CD4-positive, alpha-beta memory T cell (primary cell): ENCODE data around the gene NBEAL2. TPM values are rescaled to one million over a fixed set of nuclear protein-coding genes. Genes with fewer than 3 reads are reported as not detected.
A peak's percentile ranks its signal among the peaks of the same experiment; 100 is the strongest.

Source experiments
- CTCF ChIA-PET: fragments of 350-600 bp; sonication (Branson Sonifier 250); formaldehyde crosslinking; loops from one replicate; lab custom pipeline; 2021; ENCODE audit warnings: inconsistent platforms; ENCODE audit not compliant: partially characterized antibody; lab: Charles Lee
- POLR2A ChIA-PET: fragments of 350-600 bp; sonication (Branson Sonifier 250); formaldehyde crosslinking; loops from one replicate; lab custom pipeline; 2021; ENCODE audit not compliant: partially characterized antibody; lab: Charles Lee
- DNase-seq, 5 donors: peaks; one replicate each; pipeline versions ENCODE4 v3.0.0 to v3.0.0-alpha.2; 2020 to 2022; ENCODE audit warnings: mixed read lengths in 1 of 5
- H3K27ac ChIP-seq: one replicate; pipeline ENCODE4 v1.7.0; 2013; ENCODE audit warnings: low read depth, low read length
- H3K27me3 ChIP-seq: 2 replicates; pipeline ENCODE4 v1.7.0; 2013; ENCODE audit warnings: mild to moderate bottlenecking, low read length, moderate library complexity; ENCODE audit not compliant: insufficient read depth
- H3K36me3 ChIP-seq: 2 replicates; pipeline ENCODE4 v1.7.0; 2013; ENCODE audit warnings: mild to moderate bottlenecking, low read length, moderate library complexity; ENCODE audit not compliant: insufficient read depth
- H3K4me1 ChIP-seq: 2 replicates; pipeline ENCODE4 v1.7.0; 2013; ENCODE audit warnings: mild to moderate bottlenecking, low read length, moderate library complexity; ENCODE audit not compliant: insufficient read depth
- H3K4me3 ChIP-seq, 2 donors: one replicate each; pipeline ENCODE4 v1.7.0; 2013; ENCODE audit warnings: low read length in 2 of 2, mild to moderate bottlenecking in 1 of 2
- H3K9me3 ChIP-seq, 2 donors: one replicate each; pipeline ENCODE4 v1.7.0; 2013; ENCODE audit warnings: low read length in 2 of 2, control low read depth in 1 of 2; ENCODE audit not compliant: control insufficient read depth in 1 of 2
- H3K27ac Mint-ChIP-seq, 7 donors: one replicate each; pipeline ENCODE4 v1.8.0; 2020 to 2021; ENCODE audit warnings: mixed read lengths in 7 of 7, mild to moderate bottlenecking in 6 of 7, inconsistent platforms in 3 of 7, moderate library complexity in 3 of 7
- H3K27me3 Mint-ChIP-seq, 2 donors: one replicate each; pipeline ENCODE4 v1.8.0; 2020 to 2021; ENCODE audit warnings: mixed read lengths in 2 of 2
- H3K36me3 Mint-ChIP-seq, 2 donors: one replicate each; pipeline ENCODE4 v1.8.0; 2020 to 2021; ENCODE audit warnings: mixed read lengths in 2 of 2, inconsistent platforms in 1 of 2, mild to moderate bottlenecking in 1 of 2
- H3K4me1 Mint-ChIP-seq, 4 donors: one replicate each; pipeline ENCODE4 v1.8.0; 2020 to 2021; ENCODE audit warnings: mixed read lengths in 4 of 4, mild to moderate bottlenecking in 1 of 4
- H3K4me3 Mint-ChIP-seq, 8 donors: one replicate each; pipeline ENCODE4 v1.8.0; 2020 to 2021; ENCODE audit warnings: mixed read lengths in 8 of 8, mild to moderate bottlenecking in 7 of 8, moderate library complexity in 6 of 8, inconsistent platforms in 3 of 8
- H3K9me3 Mint-ChIP-seq, 8 donors: one replicate each; pipeline ENCODE4 v1.8.0; 2020 to 2021; ENCODE audit warnings: mixed read lengths in 8 of 8, mild to moderate bottlenecking in 5 of 8, inconsistent platforms in 3 of 8, moderate library complexity in 1 of 8
- intact Hi-C: fragments of 100-400 bp; cut with micrococcal nuclease; formaldehyde crosslinking; loops from one replicate; pipeline ENCODE4 v1.15.1; 2023
- polyA plus RNA-seq, 2 donors: library from polyadenylated mRNA; unstranded; fragments of 300-500 nt; fragmentation: Illumina TruSeq; gene quantifications; one replicate each; pipeline ENCODE4 v1.2.3, GENCODE V29; 2021
- total RNA-seq, 2 experiments: library from RNA; stranded (reverse); gene quantifications; one replicate each; pipeline ENCODE4 v1.2.3, GENCODE V29; 2021

The NBEAL2 gene
- total and polyA plus RNA-seq, 4 experiments from 2014 or later, result 4.5 to 147 (median 79.8) TPM

DNA sequence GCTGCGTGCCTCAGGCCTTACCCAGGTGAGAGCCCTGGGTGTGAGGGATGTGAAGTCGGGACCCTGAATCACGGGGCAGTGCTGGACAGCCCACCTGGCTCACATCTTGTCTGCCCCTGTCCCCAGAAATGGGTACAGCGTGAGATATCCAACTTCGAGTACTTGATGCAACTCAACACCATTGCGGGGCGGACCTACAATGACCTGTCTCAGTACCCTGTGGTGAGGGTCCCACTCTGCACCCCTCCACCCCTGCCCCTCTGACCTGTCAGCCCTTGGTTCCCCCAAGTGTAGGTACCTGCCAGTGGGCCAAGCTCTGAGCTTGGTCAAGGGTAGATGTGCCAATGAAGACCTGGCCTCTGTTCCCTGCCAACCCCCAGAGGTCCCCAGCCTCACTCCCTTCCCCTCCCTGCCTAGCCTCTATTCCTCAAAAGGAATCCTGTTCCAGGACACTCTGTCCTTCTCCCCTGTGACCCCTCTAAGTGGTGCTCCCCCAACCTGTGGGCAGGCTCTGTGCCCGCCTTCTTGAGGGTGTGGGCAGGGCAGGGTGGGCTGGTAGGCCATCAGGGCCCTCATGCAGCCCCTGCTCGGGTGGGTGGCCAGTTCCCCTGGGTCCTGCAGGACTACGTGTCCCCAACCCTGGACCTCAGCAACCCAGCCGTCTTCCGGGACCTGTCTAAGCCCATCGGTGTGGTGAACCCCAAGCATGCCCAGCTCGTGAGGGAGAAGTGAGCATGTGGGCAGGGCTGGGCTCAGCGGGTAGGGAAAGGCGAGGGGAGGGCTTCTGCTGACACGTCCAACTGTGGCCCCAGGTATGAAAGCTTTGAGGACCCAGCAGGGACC, 25.1 kb downstream of the NBEAL2 start:
- Histone ChIP-seq H3K9me3 (no peaks in the 10 kb centered on the region), H3K36me3 (peaks cover 86% of the 10 kb centered on the region), H3K4me1 (no peaks in the 10 kb centered on the region), H3K27ac (no peak overlapping the region), H3K4me3 (no peak overlapping the region), H3K27me3 (no peaks in the 10 kb centered on the region)
- Mint-ChIP-seq H3K36me3 (peaks cover 29 to 63% of the 10 kb centered on the region in 2 donors), H3K4me1 (peaks cover 0 to 5% (median 2%) of the 10 kb centered on the region in 4 donors), H3K27ac (peak overlapping the region in 1 of 7 donors; percentile 52), H3K27me3 (no peaks in the 10 kb centered on the region), H3K4me3 (no peak overlapping the region), H3K9me3 (no peaks in the 10 kb centered on the region)
- POLR2A ChIA-PET, result interaction anchor here (2.7 kb wide), 1 partner anchor 25 kb away, joined by 7 read pairs; the partner anchor contains the start of gene NBEAL2
- DNase-seq, result no peak
- intact Hi-C loops, result loop anchor here (10.0 kb wide), 1 partner anchor 320 kb away; no protein-coding TSS in a partner anchor
- CTCF ChIA-PET, result interaction anchor here (1.3 to 1.5 kb wide), 2 partner anchors 75 to 138 kb away, joined by 3 to 4 read pairs; no protein-coding TSS in a partner anchor

DNA sequence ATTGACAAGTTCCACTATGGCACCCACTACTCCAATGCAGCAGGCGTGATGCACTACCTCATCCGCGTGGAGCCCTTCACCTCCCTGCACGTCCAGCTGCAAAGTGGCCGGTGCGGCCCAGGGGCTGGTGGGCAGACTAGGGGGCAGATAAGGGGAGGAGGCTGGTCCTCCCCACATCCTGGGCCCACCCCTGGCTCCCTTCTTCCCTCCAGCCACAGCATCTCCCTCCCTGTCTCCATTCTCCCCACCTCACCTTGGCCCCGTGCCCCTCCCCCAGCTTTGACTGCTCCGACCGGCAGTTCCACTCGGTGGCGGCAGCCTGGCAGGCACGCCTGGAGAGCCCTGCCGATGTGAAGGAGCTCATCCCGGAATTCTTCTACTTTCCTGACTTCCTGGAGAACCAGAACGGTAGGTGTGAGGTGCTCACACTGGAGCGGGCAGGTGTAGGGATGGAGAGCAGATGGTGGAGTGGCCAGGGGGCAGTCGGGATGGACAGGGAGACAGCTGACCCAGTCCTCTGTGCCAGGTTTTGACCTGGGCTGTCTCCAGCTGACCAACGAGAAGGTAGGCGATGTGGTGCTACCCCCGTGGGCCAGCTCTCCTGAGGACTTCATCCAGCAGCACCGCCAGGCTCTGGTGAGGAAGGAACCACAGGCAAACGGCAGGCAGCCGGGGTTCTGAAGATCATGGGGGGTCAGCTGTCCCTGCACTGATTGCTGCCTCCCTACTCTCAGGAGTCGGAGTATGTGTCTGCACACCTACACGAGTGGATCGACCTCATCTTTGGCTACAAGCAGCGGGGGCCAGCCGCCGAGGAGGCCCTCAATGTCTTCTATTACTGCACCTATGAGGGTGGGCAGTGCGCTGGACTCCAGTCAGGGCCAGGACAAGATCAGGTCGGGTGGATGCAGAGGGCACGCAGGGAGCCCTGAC, 26.0 kb downstream of the NBEAL2 start:
- H3K9me3 ChIP-seq, result no peaks in the 10 kb centered on the region
- ChIA-PET POLR2A (interaction anchor here (1.5 to 2.7 kb wide), 2 partner anchors 26 to 29 kb away, joined by 5 to 7 read pairs; partner anchors contain the start of genes CCDC12 and NBEAL2), CTCF (interaction anchor here (1.1 to 1.5 kb wide), 2 partner anchors 21 to 75 kb away, joined by 3 read pairs; no protein-coding TSS in a partner anchor)
- DNase-seq, result no peak
- no peaks in the 10 kb centered on the region for H3K4me1 ChIP-seq
- H3K36me3 ChIP-seq, result peaks cover 77% of the 10 kb centered on the region
- peaks cover 0 to 5% (median 2%) of the 10 kb centered on the region in 4 donors for H3K4me1 Mint-ChIP-seq
- H3K27ac ChIP-seq, result no peak overlapping the region
- peaks cover 0 to 3% (median 0%) of the 10 kb centered on the region in 8 donors for H3K9me3 Mint-ChIP-seq
- H3K27me3 ChIP-seq, result no peaks in the 10 kb centered on the region
- no peak overlapping the region for H3K4me3 Mint-ChIP-seq
- H3K27me3 Mint-ChIP-seq, result no peaks in the 10 kb centered on the region
- no peak overlapping the region for H3K4me3 ChIP-seq
- intact Hi-C loops, result loop anchor here (10.0 kb wide), 1 partner anchor 319 kb away; no protein-coding TSS in a partner anchor
- H3K27ac Mint-ChIP-seq, result peak overlapping the region in 3 of 7 donors; percentile 18 to 66 (median 42)
- peaks cover 29 to 60% of the 10 kb centered on the region in 2 donors for H3K36me3 Mint-ChIP-seq

DNA sequence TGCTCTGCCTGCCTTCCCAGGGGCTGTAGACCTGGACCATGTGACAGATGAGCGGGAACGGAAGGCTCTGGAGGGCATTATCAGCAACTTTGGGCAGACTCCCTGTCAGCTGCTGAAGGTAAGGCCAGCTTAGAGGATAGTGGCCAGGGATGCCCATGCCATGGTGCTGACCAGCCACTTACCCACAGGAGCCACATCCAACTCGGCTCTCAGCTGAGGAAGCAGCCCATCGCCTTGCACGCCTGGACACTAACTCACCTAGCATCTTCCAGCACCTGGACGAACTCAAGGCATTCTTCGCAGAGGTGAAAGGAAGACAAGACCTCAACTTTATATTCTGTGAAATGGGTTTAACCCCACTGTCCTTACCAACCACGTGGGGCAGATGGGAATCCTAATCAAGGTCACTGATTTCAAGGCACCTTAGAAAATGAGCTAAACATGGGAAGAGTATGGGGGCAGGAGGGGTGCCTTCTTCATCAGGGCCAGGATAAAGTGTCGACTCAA, 26.7 kb downstream of the NBEAL2 start:
- intact Hi-C loops, result loop anchor here (10.0 kb wide), 1 partner anchor 319 kb away; no protein-coding TSS in a partner anchor
- Mint-ChIP-seq H3K9me3 (peaks cover 0 to 3% (median 0%) of the 10 kb centered on the region in 8 donors), H3K27me3 (no peaks in the 10 kb centered on the region), H3K4me3 (no peak overlapping the region), H3K4me1 (peaks cover 0 to 12% (median 2%) of the 10 kb centered on the region in 4 donors), H3K27ac (peak overlapping the region in 4 of 7 donors; percentile 18 to 66 (median 32)), H3K36me3 (peaks cover 29 to 65% of the 10 kb centered on the region in 2 donors)
- H3K4me1 ChIP-seq, result no peaks in the 10 kb centered on the region
- H3K9me3 ChIP-seq, result no peaks in the 10 kb centered on the region
- CTCF ChIA-PET, result interaction anchor here (1.1 to 1.3 kb wide), 2 partner anchors 19 to 21 kb away, joined by 3 to 5 read pairs; no protein-coding TSS in a partner anchor
- POLR2A ChIA-PET, result interaction anchor here (1.5 to 2.7 kb wide), 3 partner anchors 21 to 30 kb away, joined by 4 to 7 read pairs (median 5); partner anchors contain the start of genes CCDC12 and NBEAL2
- H3K27ac ChIP-seq, result no peak overlapping the region
- no peak overlapping the region for H3K4me3 ChIP-seq
- no peak for DNase-seq
- H3K36me3 ChIP-seq, result peaks cover 70% of the 10 kb centered on the region
- H3K27me3 ChIP-seq, result no peaks in the 10 kb centered on the region

DNA sequence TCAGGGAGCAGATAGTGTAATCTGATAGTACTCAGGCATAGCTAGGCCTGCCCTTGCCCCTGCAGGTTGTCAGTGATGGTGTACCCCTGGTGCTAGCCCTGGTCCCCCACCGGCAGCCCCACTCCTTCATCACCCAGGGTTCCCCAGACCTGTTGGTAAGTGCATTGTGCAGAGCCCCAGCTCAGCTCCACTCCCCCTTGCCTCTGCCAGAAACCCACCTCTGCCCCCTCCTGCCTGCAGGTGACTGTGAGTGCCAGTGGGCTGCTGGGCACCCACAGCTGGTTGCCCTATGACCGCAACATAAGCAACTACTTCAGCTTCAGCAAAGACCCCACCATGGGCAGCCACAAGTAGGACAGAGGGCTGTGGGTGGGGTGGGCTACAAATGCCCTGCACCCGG, 27.5 kb downstream of the NBEAL2 start:
- ChIA-PET CTCF (interaction anchor here (1.3 to 1.6 kb wide), 2 partner anchors 9 to 20 kb away, joined by 3 to 5 read pairs; no protein-coding TSS in a partner anchor), POLR2A (interaction anchor here (1.6 to 2.7 kb wide), 2 partner anchors 22 to 28 kb away, joined by 4 to 7 read pairs; partner anchors contain the start of gene NBEAL2)
- no peak overlapping the region for H3K27ac ChIP-seq
- no peak for DNase-seq
- Mint-ChIP-seq H3K36me3 (peaks cover 26 to 63% of the 10 kb centered on the region in 2 donors), H3K4me3 (no peak overlapping the region), H3K27me3 (no peaks in the 10 kb centered on the region), H3K27ac (peak overlapping the region in 5 of 7 donors; percentile 29 to 64 (median 51)), H3K9me3 (peaks cover 0 to 3% (median 0%) of the 10 kb centered on the region in 8 donors), H3K4me1 (peaks cover 0 to 12% (median 3%) of the 10 kb centered on the region in 4 donors)
- no peak overlapping the region for H3K4me3 ChIP-seq
- intact Hi-C loops, result loop anchor here (10.0 kb wide), 1 partner anchor 318 kb away; no protein-coding TSS in a partner anchor
- no peaks in the 10 kb centered on the region for H3K9me3 ChIP-seq
- H3K4me1 ChIP-seq, result no peaks in the 10 kb centered on the region
- peaks cover 62% of the 10 kb centered on the region for H3K36me3 ChIP-seq
- no peaks in the 10 kb centered on the region for H3K27me3 ChIP-seq

DNA sequence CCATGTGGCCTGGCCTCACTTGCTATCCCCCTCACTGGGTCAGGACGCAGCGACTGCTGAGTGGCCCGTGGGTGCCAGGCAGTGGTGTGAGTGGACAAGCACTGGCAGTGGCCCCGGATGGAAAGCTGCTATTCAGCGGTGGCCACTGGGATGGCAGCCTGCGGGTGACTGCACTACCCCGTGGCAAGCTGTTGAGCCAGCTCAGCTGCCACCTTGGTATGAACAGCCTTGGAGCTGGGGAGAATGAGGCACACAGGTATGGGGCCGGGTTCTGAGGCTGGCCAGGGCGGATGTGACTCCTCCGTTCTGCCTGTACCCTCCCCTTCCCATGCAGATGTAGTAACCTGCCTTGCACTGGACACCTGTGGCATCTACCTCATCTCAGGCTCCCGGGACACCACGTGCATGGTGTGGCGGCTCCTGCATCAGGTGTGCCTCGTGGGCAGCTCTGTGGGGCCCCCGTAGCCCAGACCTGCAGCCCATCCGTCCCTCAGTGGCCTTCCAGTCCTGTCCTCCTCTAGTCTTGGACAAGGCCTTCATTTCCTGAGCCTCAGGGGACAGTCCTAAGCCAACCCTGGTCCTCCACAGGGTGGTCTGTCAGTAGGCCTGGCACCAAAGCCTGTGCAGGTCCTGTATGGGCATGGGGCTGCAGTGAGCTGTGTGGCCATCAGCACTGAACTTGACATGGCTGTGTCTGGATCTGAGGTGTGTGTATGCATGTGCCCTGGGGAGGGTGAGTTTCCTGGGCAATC, 28.2 kb downstream of the NBEAL2 start:
- Mint-ChIP-seq H3K27ac (peak overlapping the region in 2 of 7 donors; percentile 64 to 89), H3K4me3 (no peak overlapping the region), H3K27me3 (no peaks in the 10 kb centered on the region), H3K4me1 (peaks cover 0 to 12% (median 3%) of the 10 kb centered on the region in 4 donors), H3K9me3 (peaks cover 0 to 3% (median 0%) of the 10 kb centered on the region in 8 donors), H3K36me3 (peaks cover 23 to 58% of the 10 kb centered on the region in 2 donors)
- no peak for DNase-seq
- ChIA-PET POLR2A (interaction anchor here (1.6 to 2.7 kb wide), 2 partner anchors 23 to 28 kb away, joined by 4 to 7 read pairs; partner anchors contain the start of gene NBEAL2), CTCF (interaction anchor here (1.2 to 1.6 kb wide), 3 partner anchors 9 to 20 kb away, joined by 3 to 5 read pairs (median 3); no protein-coding TSS in a partner anchor)
- peaks cover 55% of the 10 kb centered on the region for H3K36me3 ChIP-seq
- no peaks in the 10 kb centered on the region for H3K4me1 ChIP-seq
- H3K4me3 ChIP-seq, result no peak overlapping the region
- no peaks in the 10 kb centered on the region for H3K9me3 ChIP-seq
- no peaks in the 10 kb centered on the region for H3K27me3 ChIP-seq
- H3K27ac ChIP-seq, result no peak overlapping the region
- intact Hi-C loops, result loop anchor here (10.0 kb wide), 1 partner anchor 317 kb away; no protein-coding TSS in a partner anchor
